ENCODE results near the gene SLAMF1.

- no peak for TF ChIP-seq CTCF (IDR thresholded peaks at IDR 0.05; ENCODE audit: low read depth, low read length)
- TF ChIP-seq EZH2phosphoT487 (IDR thresholded peaks at IDR 0.05; ENCODE audit: low read depth) = no peak
Observed at GRCh38 chr1:160623862-160624261, 23.0 kb downstream of the SLAMF1 start.
